Activated CD8-positive, alpha-beta memory T cell treated with anti-CD3 and anti-CD28 coated beads for 1 hour (primary cell): ENCODE results near the gene COQ7.

Experiments
- DNase-seq, 2 donors: peaks; one replicate each; pipeline ENCODE4 v3.0.0-alpha.2; 2020; ENCODE audit warnings: low read depth in 1 of 2; ENCODE audit errors: extremely low read depth in 1 of 2

The COQ7 gene

DNA sequence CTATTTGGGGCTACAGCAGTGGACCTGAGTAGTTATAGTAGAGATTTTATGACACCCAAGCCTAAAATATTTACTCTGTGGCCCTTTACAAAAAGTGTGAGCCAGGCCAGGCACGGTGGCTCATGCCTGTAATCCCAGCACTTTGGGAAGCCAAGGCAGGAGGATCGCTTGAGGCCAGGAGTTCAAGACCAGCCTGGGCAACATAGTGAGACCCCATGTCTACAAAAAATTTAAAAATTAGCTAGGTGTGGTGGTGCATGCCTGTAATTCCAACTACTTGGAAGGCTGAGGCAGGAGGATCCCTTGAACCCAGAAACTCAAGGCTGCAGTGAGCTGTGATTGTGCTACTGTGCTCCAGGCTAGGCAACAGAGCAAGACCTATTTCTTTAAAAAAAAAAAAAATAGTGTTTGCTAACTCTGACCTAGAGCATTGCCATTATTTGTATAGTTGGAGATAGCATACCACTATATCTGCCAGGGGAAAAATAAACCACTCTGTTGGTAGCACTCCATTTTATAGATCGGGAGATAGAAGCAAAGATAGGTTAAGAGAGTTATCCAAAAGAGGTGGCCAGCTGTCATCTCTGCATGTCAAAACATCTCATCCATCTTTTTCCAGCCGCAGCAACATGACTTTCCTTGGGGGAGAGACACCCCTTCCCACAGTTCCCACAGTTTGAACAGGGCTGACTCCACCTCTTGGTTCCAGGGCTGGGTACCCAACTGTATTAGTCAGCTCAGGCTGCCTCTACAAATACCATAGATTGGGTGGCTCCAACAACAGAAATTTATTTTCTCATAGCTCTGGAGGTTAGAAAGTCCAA is 43.3 kb downstream of the COQ7 start:
- no peak for DNase-seq

GRCh38 chr16:19112099-19112407 is 44.6 kb downstream of the COQ7 start:
- DNase-seq, result no peak

- DNase-seq, result no peak
Observed at GRCh38 chr16:19113577-19114358, 46.4 kb downstream of the COQ7 start, which contains the start of gene ITPRIPL2. Gene ITPRIPL2 (plus strand): TSS chr16:19113964. CDS start chr16:19114462, 498 bp downstream.

GRCh38 chr16:19114359-19115147 is 47.1 kb downstream of the COQ7 start:
- no peak for DNase-seq

DNA sequence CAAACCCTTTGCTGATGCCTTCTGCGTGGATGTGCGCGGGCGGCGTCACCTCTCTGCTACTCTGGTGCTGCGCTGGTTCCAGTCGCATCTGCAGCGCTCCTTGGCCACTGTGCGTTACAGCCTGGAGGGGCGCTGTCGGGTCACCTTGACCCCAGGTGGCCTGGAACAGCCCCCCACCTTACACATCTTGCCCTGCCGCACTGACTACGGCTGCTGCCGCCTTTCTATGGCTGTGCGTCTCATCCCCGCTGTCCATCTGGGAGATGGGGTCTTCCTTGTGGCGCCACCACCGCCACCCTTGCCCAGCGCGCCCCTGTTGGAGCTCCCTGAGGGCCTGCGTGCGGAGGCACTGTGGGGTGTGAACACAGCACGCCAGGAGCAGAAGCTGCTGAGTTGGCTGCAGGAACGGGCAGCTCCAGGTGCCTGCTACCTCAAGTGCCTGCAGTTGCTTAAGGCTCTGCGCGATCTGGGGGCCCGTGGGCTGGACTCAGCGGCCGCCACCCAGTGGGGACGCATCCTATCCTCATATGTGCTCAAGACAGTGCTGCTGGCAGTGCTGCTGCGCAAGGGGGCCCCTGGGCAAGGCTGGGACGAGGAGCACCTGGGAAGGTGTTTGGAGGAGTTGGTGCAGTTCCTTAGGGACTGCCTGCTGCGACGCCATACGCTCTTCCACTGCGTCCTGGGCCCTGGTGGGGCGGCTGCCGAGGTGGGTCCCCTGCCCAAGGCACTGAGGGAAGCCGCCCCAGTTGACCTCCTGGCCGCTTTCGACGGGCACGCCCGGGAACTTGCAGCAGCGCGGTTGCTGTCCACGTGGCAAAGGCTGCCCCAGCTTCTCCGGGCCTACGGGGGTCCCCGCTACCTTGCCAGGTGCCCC is 48.0 kb downstream of the COQ7 start:
- no peak for DNase-seq

GRCh38 chr16:19116711-19117449 is 49.5 kb downstream of the COQ7 start:
- no peak for DNase-seq

- no peak for DNase-seq
Observed at GRCh38 chr16:19118938-19119431, 51.6 kb downstream of the COQ7 start.

- DNase-seq, result no peak
Observed at GRCh38 chr16:19119564-19119963, 52.1 kb downstream of the COQ7 start.

DNA sequence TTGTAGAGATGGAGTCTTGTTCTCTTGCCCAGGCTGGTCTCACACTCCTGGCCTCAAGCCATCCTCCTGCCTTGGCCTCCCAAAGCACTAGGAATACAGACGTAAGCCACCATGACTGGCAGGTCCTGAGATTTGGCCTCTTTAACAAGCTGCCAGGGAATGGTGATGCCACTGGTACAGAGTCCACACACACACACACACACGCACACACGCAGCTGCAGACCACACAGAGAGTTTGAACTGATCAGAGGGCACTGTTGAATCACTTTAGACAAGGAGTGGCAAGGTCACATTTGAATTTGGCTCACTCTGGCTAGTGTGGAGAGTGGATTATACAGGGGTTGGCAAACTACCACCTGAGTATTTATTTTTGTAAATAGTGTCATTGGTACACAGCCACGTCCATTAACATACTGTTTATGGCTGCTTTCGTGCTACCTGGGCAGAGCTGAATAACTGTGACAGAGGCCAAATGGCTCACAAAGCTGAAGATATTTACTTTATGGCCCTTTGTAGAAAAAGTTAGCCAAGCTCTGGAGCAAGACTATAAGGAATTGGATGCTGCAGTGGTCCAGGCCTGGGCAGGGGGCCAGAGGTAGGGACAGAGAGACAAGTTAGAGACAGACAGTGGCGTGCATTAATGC is 56.2 kb downstream of the COQ7 start:
- DNase-seq, result no peak

DNA sequence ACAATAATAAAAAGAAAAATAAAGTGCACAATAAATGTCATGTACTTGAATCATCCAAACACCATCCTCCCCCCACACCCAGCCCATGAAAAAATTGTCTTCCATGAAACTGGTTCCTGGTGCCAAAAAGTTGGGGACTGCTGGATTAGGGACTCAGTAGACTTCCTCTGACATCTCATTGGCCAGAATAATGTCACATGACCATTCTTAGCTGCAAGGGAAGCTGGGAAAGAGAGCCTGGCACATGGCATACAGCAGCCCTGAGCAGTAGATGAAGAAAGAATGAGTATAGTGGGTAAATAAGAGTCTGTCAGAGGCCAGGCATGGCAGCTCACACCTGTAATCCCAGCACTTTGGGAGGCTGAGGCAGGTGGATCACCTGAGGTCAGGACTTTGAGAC is 58.9 kb downstream of the COQ7 start:
- DNase-seq, result no peak

GRCh38 chr16:19127205-19127604 is 59.8 kb downstream of the COQ7 start:
- DNase-seq, result no peak

- no peak for DNase-seq
Observed at GRCh38 chr16:19127674-19128131, 60.3 kb downstream of the COQ7 start.

- no peak for DNase-seq
Observed at GRCh38 chr16:19128454-19129200, 61.2 kb downstream of the COQ7 start.
